ENCODE measurements around the gene ATP6V0A1.
"Not testable (repeated sequence)": the region's sequence is repeated elsewhere in the genome, so short reads cannot be mapped to it uniquely, and the experiment has no call there.

Gene ATP6V0A1

DNA sequence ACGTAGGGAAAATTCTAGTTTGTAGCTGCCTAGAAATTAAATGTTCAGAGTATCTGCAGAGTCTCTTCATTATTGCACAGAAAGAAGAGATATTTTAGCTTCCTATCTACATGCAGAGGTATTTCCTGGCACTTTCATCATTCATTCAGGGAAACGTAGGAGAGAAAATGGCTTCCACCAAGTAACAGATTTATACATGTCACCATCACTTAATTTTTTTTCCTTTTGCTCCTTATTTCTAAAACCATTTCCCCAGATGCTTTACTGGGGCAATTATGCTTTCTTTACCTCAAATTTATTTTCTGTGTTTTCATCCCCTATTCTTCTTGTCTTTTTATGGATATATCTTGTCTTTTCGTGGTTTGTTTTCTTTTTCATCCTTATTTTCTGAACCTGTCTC, 18.5 kb downstream of the ATP6V0A1 start:
- DNase-seq (ENCODE audit: low spot score) = no peak

DNA sequence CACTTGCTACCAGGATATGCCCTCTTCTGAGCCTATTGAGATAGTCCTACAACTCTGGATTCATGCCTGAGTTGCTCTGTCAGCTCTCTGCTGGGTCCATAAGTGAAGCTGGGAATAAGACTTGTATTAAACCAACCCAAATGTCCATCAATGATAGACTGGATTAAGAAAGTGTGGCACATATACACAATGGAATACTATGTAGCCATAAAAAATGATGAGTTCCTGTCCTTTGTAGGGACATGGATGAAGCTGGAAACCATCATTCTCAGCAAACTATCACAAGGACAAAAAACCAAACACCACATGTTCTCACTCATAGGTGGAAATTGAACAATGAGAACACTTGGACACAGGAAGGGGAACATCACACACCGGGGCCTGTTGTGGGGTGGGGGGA, 19.1 kb downstream of the ATP6V0A1 start:
- not testable (repeated sequence) for DNase-seq (ENCODE audit: low spot score)

GRCh38 chr17:42484304-42484703, 25.6 kb downstream of the ATP6V0A1 start:
- DNase-seq (ENCODE audit: low spot score) = no peak

- DNase-seq (ENCODE audit: low spot score) = no peak
Observed at GRCh38 chr17:42485680-42486079, 27.0 kb downstream of the ATP6V0A1 start.

- DNase-seq (ENCODE audit: low spot score) = no peak
Observed at GRCh38 chr17:42488032-42488431, 29.4 kb downstream of the ATP6V0A1 start.

- no peak for DNase-seq (ENCODE audit: low spot score)
Observed at GRCh38 chr17:42493319-42493718, 34.6 kb downstream of the ATP6V0A1 start.

DNA sequence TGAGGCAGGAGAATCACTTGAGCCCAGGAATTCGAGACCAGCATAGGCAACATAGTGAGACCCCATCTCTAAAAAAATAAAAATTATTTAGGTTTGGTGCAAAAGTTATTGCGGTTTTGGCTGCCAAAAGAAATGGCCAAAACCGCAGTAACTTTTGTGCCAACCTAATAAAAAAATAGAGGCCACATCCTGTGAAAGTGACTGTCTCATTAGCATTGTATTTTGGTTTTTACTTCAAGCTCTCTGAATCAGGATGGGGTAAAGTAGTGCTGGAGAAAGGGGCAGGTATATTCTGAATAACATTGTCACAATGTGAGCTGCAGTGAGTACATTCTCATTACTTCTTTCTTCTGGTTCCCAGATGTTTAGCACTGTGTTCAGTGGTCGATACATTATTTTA, 36.0 kb downstream of the ATP6V0A1 start:
- DNase-seq (ENCODE audit: low spot score) = no peak

- DNase-seq (ENCODE audit: low spot score) = no peak
Observed at GRCh38 chr17:42498828-42499227, 40.1 kb downstream of the ATP6V0A1 start.

DNA sequence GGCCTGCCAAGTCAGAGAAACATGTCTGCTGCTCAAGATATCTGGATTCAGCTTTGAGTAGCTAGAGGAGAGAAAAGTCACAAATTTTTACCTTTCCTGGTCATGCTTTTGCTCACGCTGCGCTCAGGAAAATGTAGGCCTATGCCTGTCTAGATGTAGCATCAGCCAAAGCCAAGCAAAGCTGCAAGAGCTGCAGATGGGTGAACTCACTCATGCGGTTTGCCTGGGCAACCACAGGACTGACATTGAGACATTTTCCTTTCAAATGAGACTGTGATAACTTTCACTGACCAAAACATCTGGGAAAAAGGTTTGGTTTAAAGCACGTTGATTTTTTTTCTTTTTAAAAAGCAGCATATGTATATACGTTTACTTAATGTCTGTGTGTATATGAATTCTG, 43.4 kb downstream of the ATP6V0A1 start:
- no peak for DNase-seq (ENCODE audit: low spot score)

GRCh38 chr17:42502926-42503325, 44.2 kb downstream of the ATP6V0A1 start:
- DNase-seq (ENCODE audit: low spot score) = no peak

DNA sequence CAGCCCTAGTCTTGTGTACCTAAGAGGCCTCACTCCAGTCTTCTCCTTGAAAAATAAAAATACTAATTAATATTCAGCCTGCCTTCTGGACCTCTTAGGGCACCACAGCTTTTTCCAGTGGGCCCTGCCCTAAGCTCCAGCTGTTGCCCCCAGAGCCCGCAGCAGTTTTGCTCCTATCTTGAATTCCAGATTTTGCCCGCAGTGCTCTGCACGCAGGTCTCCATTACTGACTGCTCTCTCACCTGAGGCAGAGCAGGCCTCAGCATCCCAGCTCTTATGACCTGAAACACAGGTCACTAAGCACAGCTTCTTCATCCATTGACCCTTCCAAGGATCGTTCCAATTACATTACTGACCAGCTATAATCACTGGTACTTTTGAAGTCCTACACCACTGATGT, 49.0 kb downstream of the ATP6V0A1 start:
- DNase-seq (ENCODE audit: low spot score) = no peak

GRCh38 chr17:42508426-42509165, 49.9 kb downstream of the ATP6V0A1 start:
- no peak for DNase-seq (ENCODE audit: low spot score)

DNA sequence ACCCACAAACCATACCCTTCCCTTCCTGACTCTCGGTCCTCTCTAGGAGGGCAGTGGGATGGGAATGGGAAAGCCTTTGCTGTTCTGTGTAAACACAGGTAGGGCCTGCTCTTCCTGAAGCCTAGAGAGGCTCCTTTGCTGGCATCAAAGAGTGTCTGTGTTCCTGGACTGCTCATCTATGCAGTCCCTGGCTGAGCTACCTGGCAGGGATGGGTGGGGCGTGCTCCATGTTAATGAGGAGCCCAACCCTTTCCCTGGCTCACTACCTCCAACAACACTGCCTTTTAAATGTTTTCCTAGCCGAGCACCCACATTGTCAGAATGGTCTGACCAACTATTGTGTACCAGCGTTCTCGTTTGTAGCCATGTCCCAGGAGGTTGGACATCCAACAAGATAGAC, 50.7 kb downstream of the ATP6V0A1 start:
- no peak for DNase-seq (ENCODE audit: low spot score)

DNA sequence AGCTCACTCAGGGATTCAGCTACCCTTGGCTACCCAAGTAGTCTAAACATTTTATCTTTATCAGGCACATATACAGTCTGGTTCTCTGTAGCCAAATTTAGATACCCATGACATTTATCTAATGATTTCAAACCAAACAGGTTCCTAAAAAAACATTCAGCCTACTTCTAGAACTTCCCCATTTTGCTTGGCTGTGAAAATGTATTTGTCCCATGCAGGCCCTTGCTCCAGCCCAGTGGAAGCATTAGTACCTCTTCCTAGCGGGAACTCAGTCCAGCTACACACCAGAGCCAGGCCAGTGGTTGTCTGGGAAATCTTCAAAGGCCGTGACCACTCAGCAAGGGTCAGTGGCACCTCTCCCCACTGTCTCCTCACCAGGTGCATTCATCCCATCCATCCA, 51.2 kb downstream of the ATP6V0A1 start:
- DNase-seq (ENCODE audit: low spot score) = no peak

GRCh38 chr17:42512246-42512645, 53.6 kb downstream of the ATP6V0A1 start:
- no peak for DNase-seq (ENCODE audit: low spot score)

GRCh38 chr17:42512733-42513251, 54.1 kb downstream of the ATP6V0A1 start:
- DNase-seq (ENCODE audit: low spot score) = no peak

DNA sequence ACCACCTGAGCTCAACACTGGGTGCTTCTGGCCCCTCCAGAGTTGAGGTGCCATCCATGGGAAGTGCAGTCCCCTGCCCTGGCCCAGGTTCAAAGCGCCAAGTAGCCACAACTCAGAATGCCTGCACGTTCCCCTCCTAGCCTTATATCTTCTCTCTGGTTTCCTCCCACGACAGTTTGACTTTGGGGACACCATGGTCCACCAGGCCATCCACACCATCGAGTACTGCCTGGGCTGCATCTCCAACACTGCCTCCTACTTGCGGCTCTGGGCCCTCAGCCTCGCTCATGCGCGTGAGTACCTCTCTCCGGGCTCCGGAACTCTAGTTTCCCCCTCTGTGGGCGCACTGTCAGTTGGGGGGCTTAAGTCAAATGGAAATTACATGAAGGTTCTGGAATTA, 55.0 kb downstream of the ATP6V0A1 start:
- DNase-seq (ENCODE audit: low spot score) = no peak

GRCh38 chr17:42514279-42514678, 55.6 kb downstream of the ATP6V0A1 start:
- DNase-seq (ENCODE audit: low spot score) = no peak

DNA sequence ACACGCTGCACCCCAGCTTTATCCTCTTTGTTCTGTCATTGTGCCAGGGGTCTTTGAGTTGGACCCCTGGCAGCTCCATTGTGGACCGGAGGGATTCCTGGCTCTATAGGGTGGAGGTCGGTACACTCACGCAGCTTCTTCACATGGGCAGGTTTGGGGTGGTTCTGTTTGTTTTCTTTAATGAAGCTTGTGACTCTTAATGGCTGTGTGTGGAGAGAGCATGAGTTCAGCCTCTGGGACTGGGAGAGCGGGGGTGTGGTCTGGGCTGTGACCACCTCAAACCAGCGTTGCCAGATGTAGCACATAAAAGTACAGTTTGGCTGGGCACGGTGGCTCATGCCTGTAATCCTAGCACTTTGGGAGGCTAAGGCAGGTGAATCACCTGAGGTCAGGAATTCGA, 56.2 kb downstream of the ATP6V0A1 start:
- no peak for DNase-seq (ENCODE audit: low spot score)

DNA sequence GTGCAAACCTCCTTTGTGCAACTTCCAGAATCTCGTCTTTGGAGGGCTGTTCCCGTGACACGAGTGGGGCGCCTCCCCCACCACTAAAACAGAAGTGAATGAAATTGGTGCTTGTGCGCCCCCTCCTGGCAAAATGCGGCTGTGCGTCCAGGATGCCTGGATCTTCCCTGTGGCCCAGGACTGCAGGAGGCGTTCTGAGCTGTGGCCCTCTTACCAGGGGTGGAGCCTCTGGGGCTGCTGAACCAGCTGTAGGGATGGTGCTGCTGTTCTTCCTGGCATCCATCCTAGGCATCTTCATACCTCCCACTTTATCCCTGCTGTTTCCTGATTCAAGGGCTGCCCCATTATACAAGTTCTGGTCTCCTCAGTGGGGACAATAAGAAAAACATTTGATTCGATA, 58.8 kb downstream of the ATP6V0A1 start:
- DNase-seq (ENCODE audit: low spot score) = peak; percentile 97

- peak; percentile 83 for DNase-seq (ENCODE audit: low spot score)
Observed at GRCh38 chr17:42518046-42518754, 59.5 kb downstream of the ATP6V0A1 start.

DNA sequence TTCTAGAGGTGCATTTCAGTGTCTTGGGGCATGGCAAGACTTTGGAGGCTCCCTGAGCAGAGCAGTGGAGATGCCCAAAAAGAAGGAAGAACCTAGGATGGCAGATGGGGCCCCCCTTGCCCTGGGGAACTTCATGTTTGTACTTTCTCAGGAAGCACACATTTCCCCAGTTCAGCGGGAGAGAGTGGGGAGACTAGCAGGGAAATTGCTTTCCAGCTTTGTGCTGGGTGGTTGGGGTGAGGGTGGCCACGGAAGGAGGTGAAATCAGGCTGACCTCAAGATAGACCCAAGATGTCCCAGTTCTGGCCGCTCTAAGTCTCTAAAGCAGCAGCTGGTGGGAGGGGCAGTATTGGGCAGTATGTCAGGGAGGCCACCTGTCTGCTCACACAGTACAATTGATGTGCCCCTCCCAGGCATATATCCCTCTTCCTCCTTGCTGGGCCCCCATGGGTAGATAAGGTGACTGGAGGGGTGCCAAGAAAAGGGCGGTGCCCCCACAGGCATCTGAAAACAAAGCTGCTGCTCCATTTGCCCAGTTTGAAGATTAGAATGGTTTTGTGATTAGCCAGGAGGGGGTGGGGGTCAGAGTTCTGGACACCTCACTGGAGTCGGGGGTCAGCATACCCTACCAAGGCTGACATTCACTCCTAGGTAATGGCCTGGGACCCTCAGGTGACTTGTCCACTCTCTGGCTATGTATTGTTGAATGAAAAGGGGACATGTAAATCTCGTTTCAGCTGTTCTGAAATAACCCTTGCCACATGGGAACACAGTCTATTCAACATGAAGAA, 60.3 kb downstream of the ATP6V0A1 start:
- no peak for DNase-seq (ENCODE audit: low spot score)
